A673 (cell line): ENCODE data around the gene NUP93. TPM values are rescaled to one million over a fixed set of nuclear protein-coding genes. Genes with fewer than 3 reads are reported as not detected.

Source experiments
- BruUV-seq: library from RNA; stranded (reverse); fragments of 400-500 nt; replicated peaks from 2 replicates; lab custom pipeline; 2021; lab: Mats Ljungman, UMichigan
- CTCF ChIA-PET: fragments of 300-600 bp; sonication (Branson Sonifier 250); formaldehyde crosslinking; loops from one replicate; lab custom pipeline; 2022; ENCODE audit warnings: antibody characterized with exemption; lab: Charles Lee
- POLR2A ChIA-PET: fragments of 300-600 bp; sonication (Branson Sonifier 250); formaldehyde crosslinking; loops from one replicate; lab custom pipeline; 2022; ENCODE audit warnings: antibody characterized with exemption; ENCODE audit not compliant: low non-redundant PET; lab: Charles Lee
- DNase-seq: peaks from one replicate; pipeline ENCODE4 v3.0.0-alpha.2; 2015; ENCODE audit warnings: low spot score
- H3K27ac ChIP-seq: fragments of 200-600 bp; sonication (generic); 2 replicates; pipeline ENCODE4 v1.5.1; 2016; ENCODE audit warnings: mixed run types, low read depth, mild to moderate bottlenecking, mixed read lengths, antibody characterized with exemption, low read length; ENCODE audit not compliant: poor library complexity, severe bottlenecking
- H3K27me3 ChIP-seq: fragments of 200-600 bp; sonication (generic); replicated peaks from 2 replicates; pipeline ENCODE4 v1.6.1; 2017; ENCODE audit warnings: mixed run types, low read depth, mild to moderate bottlenecking, mixed read lengths, antibody characterized with exemption, low read length; ENCODE audit not compliant: insufficient read depth, poor library complexity
- H3K36me3 ChIP-seq: fragments of 200-600 bp; sonication (generic); 2 replicates; pipeline ENCODE4 v1.6.1; 2016; ENCODE audit warnings: mixed run types, mild to moderate bottlenecking, mixed read lengths, antibody characterized with exemption, low read length; ENCODE audit not compliant: insufficient read depth, poor library complexity, severe bottlenecking
- H3K4me1 ChIP-seq: fragments of 200-600 bp; sonication (generic); 2 replicates; pipeline ENCODE4 v1.6.1; 2017; ENCODE audit warnings: mixed run types, mild to moderate bottlenecking, mixed read lengths, antibody characterized with exemption, low read length; ENCODE audit not compliant: insufficient read depth, poor library complexity, severe bottlenecking
- H3K4me3 ChIP-seq: fragments of 200-600 bp; sonication (generic); 2 replicates; pipeline ENCODE4 v1.5.1; 2016; ENCODE audit warnings: low read depth, mixed run types, mild to moderate bottlenecking, mixed read lengths, low read length; ENCODE audit not compliant: poor library complexity, severe bottlenecking
- H3K9me3 ChIP-seq: fragments of 200-600 bp; sonication (generic); 2 replicates; pipeline ENCODE4 v1.6.1; 2016; ENCODE audit warnings: mixed run types, low read depth, mild to moderate bottlenecking, mixed read lengths, antibody characterized with exemption, low read length; ENCODE audit not compliant: poor library complexity, severe bottlenecking
- CTCF ChIP-seq: fragments of 300-800, 200-600 bp; sonication (generic); conservative IDR thresholded peaks from 2 replicates; pipeline ENCODE4 v1.5.1; 2017; ENCODE audit warnings: low read depth, mild to moderate bottlenecking, antibody characterized with exemption, low read length, moderate library complexity, mixed read lengths
- EZH2 ChIP-seq: fragments of 200-600 bp; sonication (generic); IDR thresholded peaks from 2 replicates; pipeline ENCODE4 v1.6.1; 2017; ENCODE audit warnings: borderline replicate concordance, low read depth, mild to moderate bottlenecking, mixed read lengths, antibody characterized with exemption, low read length; ENCODE audit not compliant: poor library complexity, severe bottlenecking
- intact Hi-C: fragments of 100-400 bp; cut with micrococcal nuclease; formaldehyde crosslinking; loops from one replicate; pipeline ENCODE4 v1.10.0; 2022; ENCODE audit not compliant: unreplicated experiment
- total RNA-seq: library from RNA; stranded (reverse); gene quantifications from 2 replicates; pipeline ENCODE4 v1.2.3, GENCODE V29; 2021

The NUP93 gene
- total RNA-seq, 1 experiment from 2014 or later = 155 TPM

DNA sequence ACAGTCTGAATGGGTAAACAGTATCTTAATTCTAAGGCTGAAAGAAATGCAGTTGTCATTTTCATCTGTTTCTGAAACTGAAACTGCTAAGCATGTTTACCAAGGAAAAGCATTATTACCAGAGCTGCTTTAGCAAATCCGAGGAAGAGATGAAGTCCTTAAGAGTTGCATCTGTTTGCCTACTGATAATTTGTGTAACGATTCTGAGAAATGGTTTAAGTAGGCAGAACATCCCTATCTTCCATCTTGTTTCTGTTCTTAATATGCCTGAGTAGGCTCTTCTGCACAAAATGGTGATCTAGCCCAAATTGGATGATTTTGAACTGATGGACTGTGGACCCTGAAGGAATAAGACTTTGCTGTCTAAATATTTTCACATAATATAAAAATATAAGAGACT lies 34.9 kb downstream of the NUP93 start:
- Histone ChIP-seq H3K4me3 (no peak overlapping the region), H3K9me3 (no peaks in the 10 kb centered on the region), H3K36me3 (peaks cover 14% of the 10 kb centered on the region), H3K27me3 (no peaks in the 10 kb centered on the region), H3K4me1 (peaks cover 12% of the 10 kb centered on the region), H3K27ac (no peak overlapping the region)
- intact Hi-C loops = no loop called here
- ChIA-PET CTCF (no interaction called here), POLR2A (no interaction called here)
- DNase-seq = no peak
- TF ChIP-seq CTCF (no peak), EZH2 (no peak)
- BruUV-seq = no TSS peak

GRCh38 chr16:56765949-56766348 lies 36.0 kb downstream of the NUP93 start:
- TF ChIP-seq EZH2 = no peak
- TF ChIP-seq CTCF = no peak
- intact Hi-C loops = no loop called here
- H3K27me3 ChIP-seq = no peaks in the 10 kb centered on the region
- H3K4me3 ChIP-seq = no peak overlapping the region
- no peaks in the 10 kb centered on the region for H3K9me3 ChIP-seq
- ChIA-PET CTCF (no interaction called here), POLR2A (no interaction called here)
- H3K4me1 ChIP-seq = peaks cover 15% of the 10 kb centered on the region
- no TSS peak for BruUV-seq
- DNase-seq = no peak
- peaks cover 6% of the 10 kb centered on the region for H3K36me3 ChIP-seq
- no peak overlapping the region for H3K27ac ChIP-seq

DNA sequence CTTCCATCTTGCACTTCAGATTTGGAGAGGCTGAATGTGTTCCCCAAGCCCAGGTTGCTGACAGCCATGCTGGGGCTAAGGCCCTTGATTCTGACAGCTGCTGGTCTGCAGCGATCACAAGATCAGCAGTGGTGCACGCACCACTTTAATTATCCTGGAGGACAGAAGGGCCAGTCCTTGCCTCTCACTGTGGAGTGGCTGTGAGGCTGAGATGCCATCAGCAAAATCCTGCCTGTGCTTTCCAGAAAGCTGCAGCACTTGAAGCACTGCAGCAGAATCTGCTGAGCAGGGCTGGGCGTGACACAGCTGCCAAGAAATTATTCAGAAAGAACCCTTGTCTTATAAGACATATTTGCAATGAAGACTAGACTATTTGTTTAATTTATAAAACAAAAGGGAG lies 37.1 kb downstream of the NUP93 start:
- H3K4me1 ChIP-seq = peaks cover 17% of the 10 kb centered on the region
- intact Hi-C loops = no loop called here
- H3K4me3 ChIP-seq = no peak overlapping the region
- no peaks in the 10 kb centered on the region for H3K9me3 ChIP-seq
- ChIA-PET POLR2A (no interaction called here), CTCF (no interaction called here)
- no peak for TF ChIP-seq EZH2
- TF ChIP-seq CTCF = no peak
- H3K36me3 ChIP-seq = peaks cover 1% of the 10 kb centered on the region
- BruUV-seq = no TSS peak
- H3K27ac ChIP-seq = no peak overlapping the region
- no peaks in the 10 kb centered on the region for H3K27me3 ChIP-seq
- no peak for DNase-seq
